ENCODE data around the gene PRPF40A. TPM values are rescaled to one million over a fixed set of nuclear protein-coding genes. Genes with fewer than 3 reads are reported as not detected.
"Not testable (repeated sequence)": the region's sequence is repeated elsewhere in the genome, so short reads cannot be mapped to it uniquely, and the experiment has no call there.

Gene PRPF40A
- total RNA-seq, 2 experiments from 2014 or later, result 123 to 128 TPM

GRCh38 chr2:152738438-152738837 lies 21.2 kb upstream of the PRPF40A start:
- no peaks in the 10 kb centered on the region for H3K9me3 Mint-ChIP-seq
- no peak for DNase-seq
- CTCF ChIA-PET, result interaction anchor here (0.7 kb wide), 1 partner anchor 22 kb away, joined by 4 read pairs; no protein-coding TSS in a partner anchor
- no peaks in the 10 kb centered on the region for H3K4me1 Mint-ChIP-seq (ENCODE audit: low read depth)
- H3K4me3 Mint-ChIP-seq, result no peak overlapping the region
- H3K27ac Mint-ChIP-seq, result no peak overlapping the region
- H3K36me3 Mint-ChIP-seq (ENCODE audit: low read depth), result peaks cover 26% of the 10 kb centered on the region
- no peaks in the 10 kb centered on the region for H3K27me3 Mint-ChIP-seq (ENCODE audit: low read depth)
- intact Hi-C loops (cut with micrococcal nuclease), result no loop called here

- H3K27me3 Mint-ChIP-seq (ENCODE audit: low read depth); CTCF ChIA-PET; H3K27ac Mint-ChIP-seq; DNase-seq; H3K4me3 Mint-ChIP-seq; H3K9me3 Mint-ChIP-seq; intact Hi-C loops (cut with micrococcal nuclease); H3K4me1 Mint-ChIP-seq (ENCODE audit: low read depth): not testable (repeated sequence)
- peaks cover 26% of the 10 kb centered on the region for H3K36me3 Mint-ChIP-seq (ENCODE audit: low read depth)
These were observed 20.2 kb upstream of the PRPF40A start for GRCh38 chr2:152737509-152737908.

GRCh38 chr2:152730591-152731333 lies 13.5 kb upstream of the PRPF40A start:
- H3K4me1 Mint-ChIP-seq (ENCODE audit: low read depth), result peaks cover 18% of the 10 kb centered on the region
- DNase-seq, result peak; percentile 18
- intact Hi-C loops (cut with micrococcal nuclease), result loop anchor here (1.0 kb wide), 1 partner anchor 8 kb away; no protein-coding TSS in a partner anchor
- H3K36me3 Mint-ChIP-seq (ENCODE audit: low read depth), result peaks cover 2% of the 10 kb centered on the region
- no peaks in the 10 kb centered on the region for H3K27me3 Mint-ChIP-seq (ENCODE audit: low read depth)
- CTCF ChIA-PET, result interaction anchor here (0.6 to 2.0 kb wide), 2 partner anchors 12 to 530 kb away, joined by 3 to 6 read pairs; no protein-coding TSS in a partner anchor
- no peak overlapping the region for H3K27ac Mint-ChIP-seq
- no peak overlapping the region for H3K4me3 Mint-ChIP-seq
- H3K9me3 Mint-ChIP-seq, result no peaks in the 10 kb centered on the region

GRCh38 chr2:152729844-152730243 lies 12.6 kb upstream of the PRPF40A start:
- CTCF ChIA-PET, result no interaction called here
- Mint-ChIP-seq H3K36me3 (ENCODE audit: low read depth) (no peaks in the 10 kb centered on the region), H3K4me1 (ENCODE audit: low read depth) (peaks cover 18% of the 10 kb centered on the region), H3K9me3 (no peaks in the 10 kb centered on the region), H3K27me3 (ENCODE audit: low read depth) (no peaks in the 10 kb centered on the region), H3K4me3 (no peak overlapping the region), H3K27ac (no peak overlapping the region)
- intact Hi-C loops (cut with micrococcal nuclease), result loop anchor here (1.0 kb wide), 1 partner anchor 8 kb away; no protein-coding TSS in a partner anchor
- no peak for DNase-seq

GRCh38 chr2:152723918-152724317 lies 6.7 kb upstream of the PRPF40A start:
- Mint-ChIP-seq H3K36me3 (ENCODE audit: low read depth) (peaks cover 7% of the 10 kb centered on the region), H3K4me3 (no peak overlapping the region), H3K4me1 (ENCODE audit: low read depth) (peaks cover 33% of the 10 kb centered on the region), H3K27me3 (ENCODE audit: low read depth) (no peaks in the 10 kb centered on the region), H3K27ac (no peak overlapping the region), H3K9me3 (no peaks in the 10 kb centered on the region)
- intact Hi-C loops (cut with micrococcal nuclease), result no loop called here
- CTCF ChIA-PET, result no interaction called here
- DNase-seq, result no peak

GRCh38 chr2:152722639-152723038 lies 5.4 kb upstream of the PRPF40A start:
- not testable (repeated sequence) for H3K27me3 Mint-ChIP-seq (ENCODE audit: low read depth); H3K27ac Mint-ChIP-seq; H3K9me3 Mint-ChIP-seq; DNase-seq; H3K4me3 Mint-ChIP-seq; H3K36me3 Mint-ChIP-seq (ENCODE audit: low read depth)
- intact Hi-C loops (cut with micrococcal nuclease), result loop anchor here (1.0 kb wide), 1 partner anchor 8 kb away; no protein-coding TSS in a partner anchor
- peaks cover 33% of the 10 kb centered on the region for H3K4me1 Mint-ChIP-seq (ENCODE audit: low read depth)
- CTCF ChIA-PET, result interaction anchor here (0.9 kb wide), 1 partner anchor 31 kb away, joined by 4 read pairs; no protein-coding TSS in a partner anchor

- DNase-seq, result no peak
- intact Hi-C loops (cut with micrococcal nuclease), result no loop called here
- Mint-ChIP-seq H3K36me3 (ENCODE audit: low read depth) (peaks cover 19% of the 10 kb centered on the region), H3K27me3 (ENCODE audit: low read depth) (no peaks in the 10 kb centered on the region), H3K4me1 (ENCODE audit: low read depth) (peaks cover 47% of the 10 kb centered on the region), H3K27ac (no peak overlapping the region), H3K9me3 (no peaks in the 10 kb centered on the region), H3K4me3 (no peak overlapping the region)
- CTCF ChIA-PET, result interaction anchor here (1.7 kb wide), 1 partner anchor 16 kb away, joined by 3 read pairs; no protein-coding TSS in a partner anchor
These were observed 3.5 kb upstream of the PRPF40A start for GRCh38 chr2:152720794-152721193.

- H3K27ac Mint-ChIP-seq, result peak overlapping the region; percentile 99
- no peaks in the 10 kb centered on the region for H3K9me3 Mint-ChIP-seq
- CTCF ChIA-PET, result no interaction called here
- H3K4me1 Mint-ChIP-seq (ENCODE audit: low read depth), result peaks cover 56% of the 10 kb centered on the region
- DNase-seq, result peak; percentile 50
- H3K4me3 Mint-ChIP-seq, result peak overlapping the region; percentile 100
- H3K36me3 Mint-ChIP-seq (ENCODE audit: low read depth), result peaks cover 24% of the 10 kb centered on the region
- intact Hi-C loops (cut with micrococcal nuclease), result loop anchor here (2.0 to 5.0 kb wide), 3 partner anchors 302 to 622 kb away; partner anchors contain the start of genes CACNB4 and FMNL2
- no peaks in the 10 kb centered on the region for H3K27me3 Mint-ChIP-seq (ENCODE audit: low read depth)
These were observed 1.8 kb upstream of the PRPF40A start for GRCh38 chr2:152718909-152719645.

- no peaks in the 10 kb centered on the region for H3K9me3 Mint-ChIP-seq
- peak; percentile 92 for DNase-seq
- H3K4me3 Mint-ChIP-seq, result peak within 1 kb of the TSS; percentile 100
- CTCF ChIA-PET, result no interaction called here
- no peaks in the 10 kb centered on the region for H3K27me3 Mint-ChIP-seq (ENCODE audit: low read depth)
- H3K27ac Mint-ChIP-seq, result peak within 1 kb of the TSS; percentile 99
- H3K4me1 Mint-ChIP-seq (ENCODE audit: low read depth), result peaks cover 57% of the 10 kb centered on the region
- peaks cover 28% of the 10 kb centered on the region for H3K36me3 Mint-ChIP-seq (ENCODE audit: low read depth)
- intact Hi-C loops (cut with micrococcal nuclease), result loop anchor here (2.0 to 5.0 kb wide), 3 partner anchors 301 to 621 kb away; partner anchors contain the start of genes CACNB4 and FMNL2
These were observed 1.0 kb upstream of the PRPF40A start, which contains the start of gene ARL6IP6 for GRCh38 chr2:152718076-152718908. TSS of gene ARL6IP6 (plus strand) at chr2:152718620. CDS start at chr2:152718625, 5 bp downstream.

- peak overlapping the region; percentile 100 for H3K4me3 Mint-ChIP-seq
- intact Hi-C loops (cut with micrococcal nuclease), result loop anchor here (1.0 to 5.0 kb wide), 7 partner anchors 23 to 888 kb away; partner anchors contain the start of genes ARL5A, CACNB4 and STAM2
- H3K27ac Mint-ChIP-seq, result peak overlapping the region; percentile 99
- CTCF ChIA-PET, result interaction anchor here (0.7 to 1.6 kb wide), 2 partner anchors 9 to 11 kb away, joined by 3 to 7 read pairs; no protein-coding TSS in a partner anchor
- no peaks in the 10 kb centered on the region for H3K27me3 Mint-ChIP-seq (ENCODE audit: low read depth)
- no peaks in the 10 kb centered on the region for H3K9me3 Mint-ChIP-seq
- H3K36me3 Mint-ChIP-seq (ENCODE audit: low read depth), result peaks cover 32% of the 10 kb centered on the region
- H3K4me1 Mint-ChIP-seq (ENCODE audit: low read depth), result peaks cover 57% of the 10 kb centered on the region
- DNase-seq, result peak; percentile 30
These were observed 445 bp downstream of the PRPF40A start for GRCh38 chr2:152716805-152717227.

GRCh38 chr2:152715854-152716428 lies 1.3 kb downstream of the PRPF40A start:
- CTCF ChIA-PET, result interaction anchor here (0.6 to 1.6 kb wide), 5 partner anchors 8 to 28 kb away, joined by 3 to 7 read pairs (median 4); no protein-coding TSS in a partner anchor
- Mint-ChIP-seq H3K9me3 (no peaks in the 10 kb centered on the region), H3K27me3 (ENCODE audit: low read depth) (no peaks in the 10 kb centered on the region), H3K27ac (no peak overlapping the region), H3K4me1 (ENCODE audit: low read depth) (peaks cover 60% of the 10 kb centered on the region), H3K36me3 (ENCODE audit: low read depth) (peaks cover 37% of the 10 kb centered on the region), H3K4me3 (peak overlapping the region; percentile 100)
- peak; percentile 26 for DNase-seq
- intact Hi-C loops (cut with micrococcal nuclease), result loop anchor here (2.0 to 5.0 kb wide), 3 partner anchors 299 to 887 kb away; partner anchors contain the start of genes ARL5A and CACNB4
